Osteoblast (primary cell): ENCODE results near the gene CAPN7. TPM values are rescaled to one million over a fixed set of nuclear protein-coding genes. Genes with fewer than 3 reads are reported as not detected.

Experiments
- DNase-seq: peaks from one replicate; pipeline ENCODE4 v3.0.0; 2011; ENCODE audit warnings: low spot score, mixed read lengths; ENCODE audit not compliant: insufficient read length; ENCODE audit errors: missing footprints
- H2AFZ ChIP-seq: 2 replicates; pipeline ENCODE4 v1.6.0; 2011; ENCODE audit warnings: mild to moderate bottlenecking, low read length
- H3K27ac ChIP-seq: 2 replicates; pipeline ENCODE4 v1.5.1; 2011; ENCODE audit warnings: mild to moderate bottlenecking, low read depth, low read length, moderate library complexity
- H3K27me3 ChIP-seq: 2 replicates; pipeline ENCODE4 v1.6.0; 2012; ENCODE audit warnings: mild to moderate bottlenecking, control low read depth, inconsistent platforms, low read length, moderate library complexity; ENCODE audit not compliant: insufficient read depth
- H3K36me3 ChIP-seq: 2 replicates; pipeline ENCODE4 v1.5.1; 2011; ENCODE audit warnings: mild to moderate bottlenecking, low read length, control low read depth, moderate library complexity; ENCODE audit not compliant: insufficient read depth
- H3K4me1 ChIP-seq: 2 replicates; pipeline ENCODE4 v1.5.1; 2011; ENCODE audit warnings: mild to moderate bottlenecking, low read length, control low read depth, moderate library complexity; ENCODE audit not compliant: insufficient read depth
- H3K4me2 ChIP-seq: 2 replicates; pipeline ENCODE4 v1.6.0; 2011; ENCODE audit warnings: mild to moderate bottlenecking, low read length; ENCODE audit not compliant: insufficient read depth
- H3K4me3 ChIP-seq: fragments of 200-600 bp; sonication (generic); 3 replicates; pipeline ENCODE4 v1.5.1; 2012; ENCODE audit warnings: mild to moderate bottlenecking, low read length, inconsistent platforms; ENCODE audit not compliant: insufficient read depth
- H3K79me2 ChIP-seq: 2 replicates; pipeline ENCODE4 v1.6.0; 2012; ENCODE audit warnings: mild to moderate bottlenecking, low read length, control low read depth, inconsistent platforms; ENCODE audit not compliant: insufficient read depth
- H3K9me3 ChIP-seq: 2 replicates; pipeline ENCODE4 v1.5.1; 2011; ENCODE audit warnings: low read depth, low read length, control low read depth
- H4K20me1 ChIP-seq: 2 replicates; pipeline ENCODE4 v1.6.0; 2012; ENCODE audit warnings: mild to moderate bottlenecking, low read length, control low read depth; ENCODE audit not compliant: insufficient read depth
- CTCF ChIP-seq: IDR thresholded peaks from 2 replicates; pipeline ENCODE4 v1.5.1; 2011; ENCODE audit warnings: mild to moderate bottlenecking, low read depth, low read length, moderate library complexity; ENCODE audit errors: extremely low read depth
- total RNA-seq: library from RNA; depleted of rRNA; stranded (reverse); fragments of >200 nt; gene quantifications from 2 replicates; pipeline ENCODE4 v1.2.3, GENCODE V29; 2012

The CAPN7 gene
- total RNA-seq, 1 donor: 45.2 TPM

- H3K9me3 ChIP-seq: no peaks in the 10 kb centered on the region
- peaks cover 48% of the 10 kb centered on the region for H3K36me3 ChIP-seq
- H3K4me3 ChIP-seq: no peak overlapping the region
- H3K79me2 ChIP-seq: peaks cover 43% of the 10 kb centered on the region
- peaks cover 10% of the 10 kb centered on the region for H4K20me1 ChIP-seq
- H3K4me1 ChIP-seq: no peaks in the 10 kb centered on the region
- no peak overlapping the region for H3K27ac ChIP-seq
- TF ChIP-seq CTCF: no peak
- no peak for DNase-seq
- no peaks in the 10 kb centered on the region for H3K27me3 ChIP-seq
- no peak overlapping the region for H2AFZ ChIP-seq
- no peak overlapping the region for H3K4me2 ChIP-seq
These were observed 56.0 kb downstream of the CAPN7 start for GRCh38 chr3:15262021-15262420.

- no peak overlapping the region for H3K4me3 ChIP-seq
- H3K4me1 ChIP-seq: no peaks in the 10 kb centered on the region
- H3K27me3 ChIP-seq: no peaks in the 10 kb centered on the region
- H4K20me1 ChIP-seq: peaks cover 17% of the 10 kb centered on the region
- no peak for DNase-seq
- no peaks in the 10 kb centered on the region for H3K9me3 ChIP-seq
- TF ChIP-seq CTCF: no peak
- no peak overlapping the region for H3K27ac ChIP-seq
- H3K79me2 ChIP-seq: peaks cover 48% of the 10 kb centered on the region
- H3K4me2 ChIP-seq: no peak overlapping the region
- H2AFZ ChIP-seq: no peak overlapping the region
- peaks cover 37% of the 10 kb centered on the region for H3K36me3 ChIP-seq
These were observed 57.1 kb downstream of the CAPN7 start for GRCh38 chr3:15263120-15263519.

GRCh38 chr3:15263926-15264325, 57.9 kb downstream of the CAPN7 start:
- DNase-seq: peak; percentile 66
- Histone ChIP-seq H3K27ac (no peak overlapping the region), H3K36me3 (peaks cover 29% of the 10 kb centered on the region), H3K27me3 (no peaks in the 10 kb centered on the region), H3K4me2 (no peak overlapping the region), H3K4me1 (peaks cover 7% of the 10 kb centered on the region), H4K20me1 (peaks cover 17% of the 10 kb centered on the region), H3K79me2 (peaks cover 48% of the 10 kb centered on the region), H3K4me3 (no peak overlapping the region), H3K9me3 (no peaks in the 10 kb centered on the region), H2AFZ (no peak overlapping the region)
- TF ChIP-seq CTCF: no peak

- Histone ChIP-seq H3K79me2 (peaks cover 48% of the 10 kb centered on the region), H3K4me1 (peaks cover 12% of the 10 kb centered on the region), H3K9me3 (no peaks in the 10 kb centered on the region), H3K4me3 (no peak overlapping the region), H3K36me3 (peaks cover 23% of the 10 kb centered on the region), H3K27ac (no peak overlapping the region), H4K20me1 (peaks cover 17% of the 10 kb centered on the region), H3K27me3 (no peaks in the 10 kb centered on the region), H3K4me2 (no peak overlapping the region), H2AFZ (no peak overlapping the region)
- TF ChIP-seq CTCF: no peak
- DNase-seq: no peak
These were observed 58.4 kb downstream of the CAPN7 start for GRCh38 chr3:15264486-15264885.
